CD14-positive monocyte (primary cell): ENCODE measurements around the gene NXPH4. TPM values are rescaled to one million over a fixed set of nuclear protein-coding genes. Genes with fewer than 3 reads are reported as not detected.
A peak's percentile ranks its signal among the peaks of the same experiment; 100 is the strongest.

Experiments
- DNase-seq, 3 donors: peaks; one replicate each; pipeline ENCODE4 v3.0.0-alpha.2; 2011 to 2022
- H2AFZ ChIP-seq: 2 replicates; pipeline ENCODE4 v1.6.0; 2012; ENCODE audit warnings: mild to moderate bottlenecking, low read depth, low read length, inconsistent platforms; ENCODE audit not compliant: insufficient read depth, poor library complexity, severe bottlenecking
- H3K27ac ChIP-seq, 2 donors: 1 replicate in 1 of 2; 2 replicates in 1 of 2; pipeline ENCODE4 v1.5.1; 2012 to 2013; ENCODE audit warnings: low read length in 2 of 2, control low read depth in 1 of 2, inconsistent platforms in 1 of 2, low read depth in 1 of 2, mild to moderate bottlenecking in 1 of 2
- H3K27me3 ChIP-seq, 2 donors: one replicate each; pipeline versions ENCODE4 v1.6.0 to v1.6.1; 2011 to 2013; ENCODE audit warnings: low read length in 2 of 2; ENCODE audit not compliant: control insufficient read depth in 2 of 2, insufficient read depth in 2 of 2
- H3K36me3 ChIP-seq, 2 donors: replicated peaks in 1 of 2; 1 replicate in 1 of 2; 2 replicates in 1 of 2; pipeline versions ENCODE4 v1.5.1 to v1.6.1; 2012 to 2013; ENCODE audit warnings: low read length in 2 of 2, control low read depth in 1 of 2, inconsistent platforms in 1 of 2, mild to moderate bottlenecking in 1 of 2; ENCODE audit not compliant: insufficient read depth in 2 of 2, control insufficient read depth in 1 of 2
- H3K4me1 ChIP-seq, 2 donors: 1 replicate in 1 of 2; 2 replicates in 1 of 2; pipeline versions ENCODE4 v1.5.1 to v1.6.1; 2012 to 2013; ENCODE audit warnings: low read length in 2 of 2, control low read depth in 1 of 2, inconsistent platforms in 1 of 2, mild to moderate bottlenecking in 1 of 2, moderate library complexity in 1 of 2; ENCODE audit not compliant: insufficient read depth in 2 of 2, control insufficient read depth in 1 of 2
- H3K4me2 ChIP-seq: replicated peaks from 2 replicates; pipeline ENCODE3; 2012; ENCODE audit warnings: low read length, moderate library complexity, mild to moderate bottlenecking; ENCODE audit not compliant: poor library complexity, severe bottlenecking; ENCODE audit errors: extremely low read depth
- H3K4me3 ChIP-seq, 3 experiments: fragments of 200-600 bp in 1 of 3; sonication (generic) in 1 of 3; replicated peaks in 1 of 3; 1 replicate in 2 of 3; 2 replicates in 1 of 3; pipeline ENCODE4 v1.5.1; 2011 to 2013; ENCODE audit warnings: low read length in 3 of 3, mild to moderate bottlenecking in 3 of 3, control low read depth in 2 of 3, low read depth in 2 of 3, inconsistent platforms in 1 of 3, moderate library complexity in 1 of 3
- H3K79me2 ChIP-seq: 2 replicates; pipeline ENCODE4 v1.6.0; 2012; ENCODE audit warnings: mild to moderate bottlenecking, control low read depth, inconsistent platforms, low read length, moderate library complexity; ENCODE audit not compliant: insufficient read depth
- H3K9ac ChIP-seq: 2 replicates; pipeline ENCODE4 v1.6.0; 2017; ENCODE audit warnings: low read length, mild to moderate bottlenecking; ENCODE audit not compliant: insufficient read depth, poor library complexity, severe bottlenecking
- H3K9me3 ChIP-seq, 2 donors: replicated peaks in 1 of 2; 1 replicate in 1 of 2; 2 replicates in 1 of 2; pipeline versions ENCODE4 v1.5.1 to v1.6.1; 2012 to 2013; ENCODE audit warnings: low read length in 2 of 2, control low read depth in 1 of 2; ENCODE audit not compliant: control insufficient read depth in 1 of 2, insufficient read depth in 1 of 2
- H4K20me1 ChIP-seq: 2 replicates; pipeline ENCODE4 v1.6.0; 2012; ENCODE audit warnings: mild to moderate bottlenecking, low read length, control low read depth, moderate library complexity; ENCODE audit not compliant: insufficient read depth
- H3K27ac Mint-ChIP-seq, 7 donors: one replicate each; pipeline ENCODE4 v1.8.0; 2020; ENCODE audit warnings: mild to moderate bottlenecking in 7 of 7, mixed read lengths in 7 of 7, moderate library complexity in 6 of 7, inconsistent platforms in 2 of 7
- H3K27me3 Mint-ChIP-seq, 3 donors: one replicate each; pipeline ENCODE4 v1.8.0; 2021 to 2022; ENCODE audit warnings: low read depth in 3 of 3, mild to moderate bottlenecking in 3 of 3, mixed read lengths in 3 of 3, moderate library complexity in 3 of 3, inconsistent platforms in 1 of 3
- H3K36me3 Mint-ChIP-seq, 2 donors: one replicate each; pipeline ENCODE4 v1.8.0; 2020; ENCODE audit warnings: mixed read lengths in 2 of 2, inconsistent platforms in 1 of 2, mild to moderate bottlenecking in 1 of 2
- H3K4me1 Mint-ChIP-seq: one replicate; pipeline ENCODE4 v1.8.0; 2020; ENCODE audit warnings: mild to moderate bottlenecking, mixed read lengths
- H3K4me3 Mint-ChIP-seq, 2 donors: one replicate each; pipeline ENCODE4 v1.8.0; 2020; ENCODE audit warnings: mild to moderate bottlenecking in 2 of 2, mixed read lengths in 2 of 2, moderate library complexity in 1 of 2
- H3K9me3 Mint-ChIP-seq, 7 donors: one replicate each; pipeline ENCODE4 v1.8.0; 2020 to 2022; ENCODE audit warnings: mixed read lengths in 7 of 7, mild to moderate bottlenecking in 6 of 7, moderate library complexity in 6 of 7, inconsistent platforms in 2 of 7
- WGBS: methylation state at CpG from one replicate; pipeline ENCODE4 v1.1.5; 2013; ENCODE audit warnings: missing lambda C conversion rate; ENCODE audit not compliant: insufficient coverage; 5-methylcytosine and 5-hydroxymethylcytosine counted together
- intact Hi-C, 2 donors: fragments of 100-400 bp; cut with micrococcal nuclease; formaldehyde crosslinking; loops; one replicate each; pipeline versions ENCODE4 v1.15.0 to v1.15.1; 2023
- polyA plus RNA-seq, 3 donors: library from polyadenylated mRNA; depleted of rRNA in 1 of 3; unstranded in 2 of 3; stranded (reverse) in 1 of 3; fragments of 300-500 nt in 2 of 3; fragments of >200 nt in 1 of 3; fragmentation: Illumina TruSeq in 2 of 3; gene quantifications; 1 replicate in 2 of 3; 2 replicates in 1 of 3; pipeline ENCODE4 v1.2.3, GENCODE V29; 2012 to 2021
- TF ChIP-seq, protein P1 (sequence below): fragments of 200-600 bp; IDR thresholded peaks from one replicate; pipeline ENCODE4 v1.8.0; 2022; ENCODE audit warnings: antibody characterized with exemption, mild to moderate bottlenecking

The NXPH4 gene
- polyA plus RNA-seq, 3 donors = not detected

- Mint-ChIP-seq H3K27ac (peak overlapping the region in 4 of 7 donors; percentile 7 to 81 (median 11)), H3K36me3 (peaks cover 94 to 100% of the 10 kb centered on the region in 2 donors), H3K4me3 (no peak overlapping the region), H3K4me1 (no peaks in the 10 kb centered on the region), H3K9me3 (no peaks in the 10 kb centered on the region), H3K27me3 (peaks cover 1 to 6% (median 3%) of the 10 kb centered on the region in 3 donors)
- no peak for DNase-seq
- TF ChIP-seq, protein P1, sequence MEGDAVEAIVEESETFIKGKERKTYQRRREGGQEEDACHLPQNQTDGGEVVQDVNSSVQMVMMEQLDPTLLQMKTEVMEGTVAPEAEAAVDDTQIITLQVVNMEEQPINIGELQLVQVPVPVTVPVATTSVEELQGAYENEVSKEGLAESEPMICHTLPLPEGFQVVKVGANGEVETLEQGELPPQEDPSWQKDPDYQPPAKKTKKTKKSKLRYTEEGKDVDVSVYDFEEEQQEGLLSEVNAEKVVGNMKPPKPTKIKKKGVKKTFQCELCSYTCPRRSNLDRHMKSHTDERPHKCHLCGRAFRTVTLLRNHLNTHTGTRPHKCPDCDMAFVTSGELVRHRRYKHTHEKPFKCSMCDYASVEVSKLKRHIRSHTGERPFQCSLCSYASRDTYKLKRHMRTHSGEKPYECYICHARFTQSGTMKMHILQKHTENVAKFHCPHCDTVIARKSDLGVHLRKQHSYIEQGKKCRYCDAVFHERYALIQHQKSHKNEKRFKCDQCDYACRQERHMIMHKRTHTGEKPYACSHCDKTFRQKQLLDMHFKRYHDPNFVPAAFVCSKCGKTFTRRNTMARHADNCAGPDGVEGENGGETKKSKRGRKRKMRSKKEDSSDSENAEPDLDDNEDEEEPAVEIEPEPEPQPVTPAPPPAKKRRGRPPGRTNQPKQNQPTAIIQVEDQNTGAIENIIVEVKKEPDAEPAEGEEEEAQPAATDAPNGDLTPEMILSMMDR = no peak
- H3K4me2 ChIP-seq = no peak overlapping the region
- intact Hi-C loops = loop anchor here in 1 of 2 donors (2.0 kb wide), 1 partner anchor 113 kb away; no protein-coding TSS in a partner anchor
- H3K79me2 ChIP-seq = no peaks in the 10 kb centered on the region
- peaks cover 100% of the 10 kb centered on the region for H4K20me1 ChIP-seq
- H2AFZ ChIP-seq = no peak overlapping the region
- no peaks in the 10 kb centered on the region for H3K9me3 ChIP-seq
- no peaks in the 10 kb centered on the region for H3K4me1 ChIP-seq
- peaks cover 92 to 100% of the 10 kb centered on the region in 2 donors for H3K36me3 ChIP-seq
- no peak overlapping the region for H3K27ac ChIP-seq
- H3K4me3 ChIP-seq = no peak overlapping the region
- 80% methylated on average over 4 of the region's 5 CpGs for WGBS
- H3K9ac ChIP-seq = no peak overlapping the region
- H3K27me3 ChIP-seq = no peaks in the 10 kb centered on the region
Observed at GRCh38 chr12:57181561-57182155, 34.9 kb upstream of the NXPH4 start.

- WGBS = 28% methylated on average over 6 of the region's 13 CpGs
- H3K9me3 Mint-ChIP-seq = no peaks in the 10 kb centered on the region
- H3K4me2 ChIP-seq = no peak overlapping the region
Observed at GRCh38 chr12:57182918-57183575, 33.5 kb upstream of the NXPH4 start.

More at GRCh38 chr12:57182918-57183575, 33.5 kb upstream of the NXPH4 start:
- Histone ChIP-seq H3K9ac (no peak overlapping the region), H3K9me3 (no peaks in the 10 kb centered on the region), H3K27ac (no peak overlapping the region), H3K4me3 (no peak overlapping the region), H3K4me1 (no peaks in the 10 kb centered on the region), H4K20me1 (peaks cover 100% of the 10 kb centered on the region), H3K27me3 (no peaks in the 10 kb centered on the region), H3K36me3 (peaks cover 92 to 100% of the 10 kb centered on the region in 2 donors), H3K79me2 (no peaks in the 10 kb centered on the region), H2AFZ (no peak overlapping the region)
- Mint-ChIP-seq H3K4me3 (peak overlapping the region in 1 of 2 donors; percentile 54), H3K27me3 (peaks cover 1 to 6% (median 3%) of the 10 kb centered on the region in 3 donors), H3K4me1 (no peaks in the 10 kb centered on the region), H3K27ac (peak overlapping the region in 2 of 7 donors; percentile 45 to 47), H3K36me3 (peaks cover 95 to 100% of the 10 kb centered on the region in 2 donors)
- DNase-seq = peak; percentile 43 to 61 (median 61)
- TF ChIP-seq, protein P1 = peak; percentile 87
- intact Hi-C loops = loop anchor here in 1 of 2 donors (2.0 kb wide), 1 partner anchor 114 kb away; no protein-coding TSS in a partner anchor
